Endothelial cell of umbilical vein (primary cell): ENCODE data around the gene FOXP4. TPM values are rescaled to one million over a fixed set of nuclear protein-coding genes. Genes with fewer than 3 reads are reported as not detected.

ENCODE experiments used
- BruUV-seq: library from RNA; stranded (reverse); fragments of 400-500 nt; replicated peaks from 2 replicates; lab custom pipeline; 2021; lab: Mats Ljungman, UMichigan
- CTCF ChIA-PET: fragments of 300-600, 350-600 bp; sonication (Branson Sonifier 250); formaldehyde crosslinking; loops from one replicate; lab custom pipeline; 2021; ENCODE audit warnings: antibody characterized with exemption, inconsistent platforms; lab: Charles Lee
- POLR2A ChIA-PET: fragments of 300-600, 350-600 bp; sonication (Branson Sonifier 250); formaldehyde crosslinking; loops from one replicate; lab custom pipeline; 2021; ENCODE audit warnings: antibody characterized with exemption, inconsistent platforms; lab: Charles Lee
- DNase-seq: peaks from one replicate; pipeline ENCODE4 v3.0.0-alpha.2; 2011; ENCODE audit warnings: low read depth, low spot score
- FAIRE-seq: peaks from 2 replicates; lab custom pipeline; 2011; peaks lifted over from hg19 to GRCh38; lab: Jason Lieb, UNC
- H2AFZ ChIP-seq: 2 replicates; pipeline ENCODE4 v1.6.0; 2012; ENCODE audit warnings: low read depth, low read length, control low read depth, inconsistent platforms
- H3K27ac ChIP-seq: 2 replicates; pipeline ENCODE4 v1.5.1; 2011; ENCODE audit warnings: low read depth, mild to moderate bottlenecking, control low read depth, low read length, moderate library complexity; ENCODE audit not compliant: insufficient read depth
- H3K27me3 ChIP-seq, 2 experiments: 2 replicates each; pipeline versions ENCODE4 v1.6.0 to v1.6.1; 2011; ENCODE audit warnings: low read length in 2 of 2, mixed read lengths in 1 of 2; ENCODE audit not compliant: control insufficient read depth in 2 of 2, insufficient read depth in 2 of 2
- H3K36me3 ChIP-seq, 2 experiments: 2 replicates in 1 of 2; 3 replicates in 1 of 2; pipeline ENCODE4 v1.5.1; 2011; ENCODE audit warnings: low read length in 2 of 2, mild to moderate bottlenecking in 1 of 2, moderate library complexity in 1 of 2; ENCODE audit not compliant: control insufficient read depth in 2 of 2, insufficient read depth in 2 of 2; ENCODE audit errors: extremely low read depth in 1 of 2
- H3K4me1 ChIP-seq: 3 replicates; pipeline ENCODE4 v1.5.1; 2011; ENCODE audit warnings: mild to moderate bottlenecking, low read length; ENCODE audit not compliant: control insufficient read depth, insufficient read depth; ENCODE audit errors: extremely low read depth
- H3K4me2 ChIP-seq: 2 replicates; pipeline ENCODE4 v1.6.1; 2011; ENCODE audit warnings: low read length, control low read depth, mixed read lengths; ENCODE audit not compliant: insufficient read depth
- H3K4me3 ChIP-seq, 3 experiments: fragments of 200-600 bp in 1 of 3; sonication (generic), shearing (Covaris generic) in 1 of 3; replicated peaks in 1 of 3; 2 replicates each; pipeline ENCODE4 v1.5.1; 2011 to 2016; ENCODE audit warnings: control low read depth in 3 of 3, low read length in 3 of 3, mild to moderate bottlenecking in 2 of 3, inconsistent platforms in 1 of 3, low read depth in 1 of 3, moderate library complexity in 1 of 3; ENCODE audit not compliant: insufficient read depth in 1 of 3
- H3K79me2 ChIP-seq: 2 replicates; pipeline ENCODE4 v1.6.0; 2012; ENCODE audit warnings: low read length, inconsistent platforms; ENCODE audit not compliant: control insufficient read depth, insufficient read depth
- H3K9ac ChIP-seq: replicated peaks from 2 replicates; pipeline ENCODE3; 2011; ENCODE audit warnings: low read length, control low read depth; ENCODE audit not compliant: insufficient read depth; ENCODE audit errors: extremely low read depth
- H3K9me1 ChIP-seq: replicated peaks from 3 replicates; pipeline ENCODE4 v1.6.0; 2011; ENCODE audit warnings: mild to moderate bottlenecking, low read length; ENCODE audit not compliant: control insufficient read depth, insufficient read depth; ENCODE audit errors: extremely low read depth
- H3K9me3 ChIP-seq: replicated peaks from 2 replicates; pipeline ENCODE4 v1.5.1; 2012; ENCODE audit warnings: low read length, inconsistent platforms; ENCODE audit not compliant: control insufficient read depth, insufficient read depth
- H4K20me1 ChIP-seq: replicated peaks from 2 replicates; pipeline ENCODE3; 2011; ENCODE audit warnings: mild to moderate bottlenecking, low read length; ENCODE audit not compliant: control insufficient read depth, insufficient read depth; ENCODE audit errors: extremely low read depth
- EZH2 ChIP-seq: IDR thresholded peaks from 2 replicates; pipeline ENCODE4 v1.6.1; 2012; ENCODE audit warnings: borderline replicate concordance, low read depth, mild to moderate bottlenecking, moderate library complexity, low read length, inconsistent platforms; ENCODE audit not compliant: severe bottlenecking
- FOS ChIP-seq: IDR thresholded peaks from 2 replicates; pipeline ENCODE4 v1.6.1; 2011; ENCODE audit warnings: mild to moderate bottlenecking, low read length, moderate library complexity, borderline replicate concordance; ENCODE audit not compliant: insufficient read depth
- GATA2 ChIP-seq: IDR thresholded peaks from 2 replicates; pipeline ENCODE4 v1.7.0; 2011; ENCODE audit warnings: low read depth, mild to moderate bottlenecking, moderate library complexity, mixed read lengths, low read length; ENCODE audit not compliant: insufficient read length, insufficient read depth
- JUN ChIP-seq: IDR thresholded peaks from 2 replicates; pipeline ENCODE4 v1.6.1; 2011; ENCODE audit warnings: borderline replicate concordance, low read depth; ENCODE audit not compliant: insufficient read length, insufficient read depth
- MYC ChIP-seq: IDR thresholded peaks from one replicate; pipeline ENCODE4 v1.6.1; 2011; ENCODE audit warnings: mild to moderate bottlenecking, low read depth, low read length
- POLR2A ChIP-seq: IDR thresholded peaks from 2 replicates; pipeline ENCODE4 v1.6.1; 2012; ENCODE audit warnings: low read depth, mild to moderate bottlenecking, control low read depth, low read length
- POLR2AphosphoS5 ChIP-seq: IDR thresholded peaks from 2 replicates; pipeline ENCODE4 v1.6.1; 2012; ENCODE audit warnings: low read depth, mild to moderate bottlenecking, control low read depth, low read length, moderate library complexity; ENCODE audit not compliant: insufficient read depth
- dilution Hi-C: fragments of 300-500 bp; cut with MboI; formaldehyde crosslinking; loops from one replicate; pipeline ENCODE4 v1.15.0; 2019; ENCODE audit warnings: low sequenced_read_pairs; ENCODE audit not compliant: extremely low pct_ligation_motif_present
- intact Hi-C: fragments of 100-400 bp; cut with micrococcal nuclease; formaldehyde crosslinking; loops from one replicate; pipeline ENCODE4 v1.10.0; 2022
- polyA plus RNA-seq, 4 experiments: library from polyadenylated mRNA; depleted of rRNA in 3 of 4; stranded (reverse) in 3 of 4; unstranded in 1 of 4; fragments of >200 nt; gene quantifications; 2 replicates each; pipeline versions ENCODE4 v1.2.1 to v1.2.3, GENCODE V29; 2011 to 2012; ENCODE audit warnings: missing spikeins in 1 of 4
- total RNA-seq: library from RNA; stranded (reverse); gene quantifications from 2 replicates; pipeline ENCODE4 v1.2.3, GENCODE V29; 2021
- TF ChIP-seq, protein P1 (sequence below): IDR thresholded peaks from 2 replicates; pipeline ENCODE4 v1.6.1; 2011; ENCODE audit not compliant: insufficient read depth, insufficient read length
- TF ChIP-seq, protein P2 (sequence below), 2 donors: IDR thresholded peaks; 1 replicate in 1 of 2; 2 replicates in 1 of 2; pipeline ENCODE4 v1.5.1; 2011; ENCODE audit warnings: low read length in 2 of 2, mild to moderate bottlenecking in 2 of 2, moderate library complexity in 2 of 2, control low read depth in 1 of 2, inconsistent platforms in 1 of 2, low read depth in 1 of 2; ENCODE audit not compliant: insufficient read depth in 1 of 2; ENCODE audit errors: extremely low read depth in 1 of 2

FOXP4 gene
- total and polyA plus RNA-seq, 2 donors (not counting 3 experiments of a cell fraction or from before 2014, with no cell fraction given): 5.6 to 23.9 TPM

DNA sequence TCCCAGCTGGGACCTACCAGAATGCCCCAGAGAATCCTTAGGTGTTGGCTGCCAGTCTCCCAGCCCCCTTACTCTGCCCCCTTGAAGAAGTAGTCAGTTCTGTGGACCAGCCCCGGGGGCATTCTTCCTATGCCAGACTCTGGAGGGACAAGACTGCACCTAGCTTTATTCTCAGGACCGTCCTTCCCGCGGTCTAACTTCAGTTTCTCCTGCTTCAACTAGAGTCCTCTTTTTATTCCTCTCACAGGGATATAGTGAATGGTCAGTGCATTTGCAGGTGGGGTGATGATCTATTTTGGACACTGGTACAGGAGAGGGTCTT, 56.2 kb downstream of the FOXP4 start:
- dilution Hi-C loops: no loop called here
- intact Hi-C loops: no loop called here
- H3K9ac ChIP-seq: no peak overlapping the region
- no peaks in the 10 kb centered on the region for H3K9me1 ChIP-seq
- H3K27me3 ChIP-seq: no peaks in the 10 kb centered on the region
- H4K20me1 ChIP-seq: no peaks in the 10 kb centered on the region
- no peak for DNase-seq
- no peaks in the 10 kb centered on the region for H3K79me2 ChIP-seq
- no peaks in the 10 kb centered on the region for H3K4me1 ChIP-seq
- no peak overlapping the region for H3K4me3 ChIP-seq
- H3K36me3 ChIP-seq: peaks cover 0 to 2% of the 10 kb centered on the region in 2 experiments
- H3K27ac ChIP-seq: no peak overlapping the region
- no TSS peak for BruUV-seq
- no peak for FAIRE-seq
- H3K4me2 ChIP-seq: no peak overlapping the region
- no peak overlapping the region for H2AFZ ChIP-seq
- ChIA-PET POLR2A (interaction anchor here (1.0 kb wide), 1 partner anchor 80 kb away, joined by 4 read pairs; no protein-coding TSS in a partner anchor), CTCF (interaction anchor here (0.6 to 7.2 kb wide), 47 partner anchors 8 to 441 kb away, joined by 3 to 226 read pairs (median 6); partner anchors contain the start of genes FOXP4 and MDFI)
- no peaks in the 10 kb centered on the region for H3K9me3 ChIP-seq
- TF ChIP-seq GATA2 (no peak), POLR2A (no peak), POLR2AphosphoS5 (no peak), FOS (no peak), JUN (no peak), MYC (no peak), EZH2 (no peak)
- TF ChIP-seq, protein P1, sequence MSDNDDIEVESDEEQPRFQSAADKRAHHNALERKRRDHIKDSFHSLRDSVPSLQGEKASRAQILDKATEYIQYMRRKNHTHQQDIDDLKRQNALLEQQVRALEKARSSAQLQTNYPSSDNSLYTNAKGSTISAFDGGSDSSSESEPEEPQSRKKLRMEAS: no peak
- TF ChIP-seq, protein P2, sequence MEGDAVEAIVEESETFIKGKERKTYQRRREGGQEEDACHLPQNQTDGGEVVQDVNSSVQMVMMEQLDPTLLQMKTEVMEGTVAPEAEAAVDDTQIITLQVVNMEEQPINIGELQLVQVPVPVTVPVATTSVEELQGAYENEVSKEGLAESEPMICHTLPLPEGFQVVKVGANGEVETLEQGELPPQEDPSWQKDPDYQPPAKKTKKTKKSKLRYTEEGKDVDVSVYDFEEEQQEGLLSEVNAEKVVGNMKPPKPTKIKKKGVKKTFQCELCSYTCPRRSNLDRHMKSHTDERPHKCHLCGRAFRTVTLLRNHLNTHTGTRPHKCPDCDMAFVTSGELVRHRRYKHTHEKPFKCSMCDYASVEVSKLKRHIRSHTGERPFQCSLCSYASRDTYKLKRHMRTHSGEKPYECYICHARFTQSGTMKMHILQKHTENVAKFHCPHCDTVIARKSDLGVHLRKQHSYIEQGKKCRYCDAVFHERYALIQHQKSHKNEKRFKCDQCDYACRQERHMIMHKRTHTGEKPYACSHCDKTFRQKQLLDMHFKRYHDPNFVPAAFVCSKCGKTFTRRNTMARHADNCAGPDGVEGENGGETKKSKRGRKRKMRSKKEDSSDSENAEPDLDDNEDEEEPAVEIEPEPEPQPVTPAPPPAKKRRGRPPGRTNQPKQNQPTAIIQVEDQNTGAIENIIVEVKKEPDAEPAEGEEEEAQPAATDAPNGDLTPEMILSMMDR (IDR thresholded peaks at IDR 0.05; ENCODE audit: extremely low read depth in 1 of 2, insufficient read depth in 1 of 2, low read depth in 1 of 2, low read length in 2 of 2): no peak
